PC-9 (cell line): ENCODE results near the gene WBP11. TPM values are rescaled to one million over a fixed set of nuclear protein-coding genes. Genes with fewer than 3 reads are reported as not detected.

Source experiments
- BruUV-seq: library from RNA; stranded (reverse); fragments of 400-500 nt; replicated peaks from 2 replicates; lab custom pipeline; 2021; lab: Mats Ljungman, UMichigan
- CTCF ChIA-PET: fragments of 300-600 bp; sonication (Branson Sonifier 250); formaldehyde crosslinking; loops from one replicate; lab custom pipeline; 2022; ENCODE audit warnings: antibody characterized with exemption; lab: Charles Lee
- POLR2A ChIA-PET: fragments of 300-600 bp; sonication (Branson Sonifier 250); formaldehyde crosslinking; loops from one replicate; lab custom pipeline; 2022; ENCODE audit warnings: antibody characterized with exemption; ENCODE audit not compliant: unreplicated experiment; lab: Charles Lee
- DNase-seq, 2 experiments: peaks; one replicate each; pipeline versions ENCODE4 v3.0.0 to v3.0.0-alpha.2; 2015 to 2022; ENCODE audit warnings: mixed read lengths in 1 of 2
- H2AFZ ChIP-seq: fragments of 200-600 bp; sonication (generic); 2 replicates; pipeline ENCODE4 v1.8.1; 2017; ENCODE audit warnings: antibody characterized with exemption
- H3F3A ChIP-seq: fragments of 200-600 bp; sonication (generic); 2 replicates; pipeline ENCODE4 v1.8.1; 2017; ENCODE audit warnings: antibody characterized with exemption, mild to moderate bottlenecking, low read depth; ENCODE audit not compliant: insufficient read depth
- H3K27ac ChIP-seq: fragments of 200-600 bp; sonication (generic); 2 replicates; pipeline ENCODE4 v1.6.1; 2016; ENCODE audit warnings: mixed run types
- H3K27me3 ChIP-seq: fragments of 200-600 bp; sonication (generic); 2 replicates; pipeline ENCODE4 v1.6.1; 2016; ENCODE audit warnings: low read depth, mixed run types; ENCODE audit not compliant: insufficient read depth
- H3K36me3 ChIP-seq: fragments of 200-600 bp; sonication (generic); 2 replicates; pipeline ENCODE4 v1.6.1; 2016; ENCODE audit warnings: low read depth, mixed run types
- H3K4me1 ChIP-seq: fragments of 200-600 bp; sonication (generic); replicated peaks from 2 replicates; pipeline ENCODE4 v1.6.1; 2016; ENCODE audit warnings: mixed run types; ENCODE audit not compliant: insufficient read depth
- H3K4me2 ChIP-seq: fragments of 200-600 bp; sonication (generic); 2 replicates; pipeline ENCODE4 v1.6.1; 2017; ENCODE audit warnings: mixed run types
- H3K4me3 ChIP-seq: fragments of 200-600 bp; sonication (generic); 2 replicates; pipeline ENCODE4 v1.6.1; 2016; ENCODE audit warnings: mixed run types
- H3K79me2 ChIP-seq: fragments of 200-600 bp; sonication (generic); 2 replicates; pipeline ENCODE4 v1.6.1; 2017; ENCODE audit warnings: low read depth, mixed run types
- H3K9me2 ChIP-seq: fragments of 200-600 bp; sonication (generic); 2 replicates; pipeline ENCODE4 v1.8.1; 2017; ENCODE audit warnings: mild to moderate bottlenecking; ENCODE audit not compliant: insufficient read depth
- H3K9me3 ChIP-seq: fragments of 200-600 bp; sonication (generic); 2 replicates; pipeline ENCODE4 v1.8.1; 2016; ENCODE audit warnings: low read depth; ENCODE audit not compliant: insufficient read depth
- H4K20me1 ChIP-seq: fragments of 200-600 bp; sonication (generic); 2 replicates; pipeline ENCODE4 v1.8.1; 2017; ENCODE audit not compliant: insufficient read depth
- EZH2 ChIP-seq: fragments of 200-600 bp; sonication (generic); IDR thresholded peaks from 2 replicates; pipeline ENCODE4 v1.8.0; 2017; ENCODE audit warnings: antibody characterized with exemption, low read depth
- intact Hi-C: fragments of 100-400 bp; cut with micrococcal nuclease; formaldehyde crosslinking; loops from one replicate; pipeline ENCODE4 v1.10.0; 2022; ENCODE audit not compliant: unreplicated experiment
- total RNA-seq: library from RNA; stranded (reverse); gene quantifications from 2 replicates; pipeline ENCODE4 v1.2.3, GENCODE V29; 2021
- TF ChIP-seq, protein P1 (sequence below): fragments of 200-600 bp; sonication (generic); conservative IDR thresholded peaks from 2 replicates; pipeline ENCODE4 v1.6.1; 2017; ENCODE audit warnings: mixed run types, antibody characterized with exemption, mild to moderate bottlenecking, moderate library complexity

The WBP11 gene
- total RNA-seq, 1 experiment from 2014 or later, result 124 TPM

DNA sequence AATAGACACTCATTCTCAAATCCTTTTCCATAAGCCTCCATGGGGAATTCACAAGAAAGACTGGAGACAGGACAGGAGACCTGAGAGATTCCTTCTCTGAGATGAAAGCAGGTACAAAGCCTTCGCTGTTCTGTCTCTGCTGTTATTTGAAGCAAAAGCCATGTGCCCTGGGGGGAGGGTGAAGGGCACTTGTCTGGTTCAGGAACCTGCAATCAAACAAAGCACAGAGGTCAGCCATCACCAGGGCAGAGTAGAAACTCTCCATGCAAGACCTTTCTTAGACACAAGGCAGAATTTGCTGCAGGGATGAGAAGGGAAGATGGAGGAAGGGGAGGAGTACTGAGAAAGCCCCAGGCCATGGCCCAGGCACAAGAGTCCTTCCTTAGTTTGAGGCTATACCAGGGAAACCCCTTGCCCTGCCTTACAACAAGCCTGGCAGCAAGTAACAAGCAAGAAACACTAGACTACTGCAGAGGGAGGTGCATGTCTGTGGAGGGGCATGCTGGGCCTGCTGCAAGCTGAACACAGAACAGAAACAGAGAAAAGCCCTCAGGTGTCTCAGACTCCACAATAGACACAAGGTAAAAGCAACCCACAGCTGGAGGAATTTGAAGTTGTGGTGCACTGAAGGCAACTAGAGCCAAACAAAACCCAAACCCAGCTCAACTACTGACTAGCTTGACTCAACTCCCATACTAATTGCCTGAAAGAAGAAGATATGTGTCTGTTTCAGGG is 47.8 kb upstream of the WBP11 start:
- Histone ChIP-seq H3K4me2 (no peak overlapping the region), H3K4me1 (peaks cover 10% of the 10 kb centered on the region), H3K4me3 (no peak overlapping the region), H3K27me3 (no peaks in the 10 kb centered on the region), H3K27ac (no peak overlapping the region), H3K9me3 (no peaks in the 10 kb centered on the region), H3K79me2 (no peaks in the 10 kb centered on the region), H2AFZ (no peak overlapping the region), H3K36me3 (no peaks in the 10 kb centered on the region), H4K20me1 (no peaks in the 10 kb centered on the region), H3F3A (no peaks in the 10 kb centered on the region), H3K9me2 (no peaks in the 10 kb centered on the region)
- POLR2A ChIA-PET, result interaction anchor here (0.6 kb wide), 1 partner anchor 930 kb away, joined by 6 read pairs; no protein-coding TSS in a partner anchor
- intact Hi-C loops, result no loop called here
- CTCF ChIA-PET, result interaction anchor here (0.6 kb wide), 1 partner anchor 83 kb away, joined by 10 read pairs; no protein-coding TSS in a partner anchor
- DNase-seq, result no peak
- BruUV-seq, result no TSS peak
- TF ChIP-seq, protein P1, sequence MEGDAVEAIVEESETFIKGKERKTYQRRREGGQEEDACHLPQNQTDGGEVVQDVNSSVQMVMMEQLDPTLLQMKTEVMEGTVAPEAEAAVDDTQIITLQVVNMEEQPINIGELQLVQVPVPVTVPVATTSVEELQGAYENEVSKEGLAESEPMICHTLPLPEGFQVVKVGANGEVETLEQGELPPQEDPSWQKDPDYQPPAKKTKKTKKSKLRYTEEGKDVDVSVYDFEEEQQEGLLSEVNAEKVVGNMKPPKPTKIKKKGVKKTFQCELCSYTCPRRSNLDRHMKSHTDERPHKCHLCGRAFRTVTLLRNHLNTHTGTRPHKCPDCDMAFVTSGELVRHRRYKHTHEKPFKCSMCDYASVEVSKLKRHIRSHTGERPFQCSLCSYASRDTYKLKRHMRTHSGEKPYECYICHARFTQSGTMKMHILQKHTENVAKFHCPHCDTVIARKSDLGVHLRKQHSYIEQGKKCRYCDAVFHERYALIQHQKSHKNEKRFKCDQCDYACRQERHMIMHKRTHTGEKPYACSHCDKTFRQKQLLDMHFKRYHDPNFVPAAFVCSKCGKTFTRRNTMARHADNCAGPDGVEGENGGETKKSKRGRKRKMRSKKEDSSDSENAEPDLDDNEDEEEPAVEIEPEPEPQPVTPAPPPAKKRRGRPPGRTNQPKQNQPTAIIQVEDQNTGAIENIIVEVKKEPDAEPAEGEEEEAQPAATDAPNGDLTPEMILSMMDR, result no peak
- TF ChIP-seq EZH2, result no peak

DNA sequence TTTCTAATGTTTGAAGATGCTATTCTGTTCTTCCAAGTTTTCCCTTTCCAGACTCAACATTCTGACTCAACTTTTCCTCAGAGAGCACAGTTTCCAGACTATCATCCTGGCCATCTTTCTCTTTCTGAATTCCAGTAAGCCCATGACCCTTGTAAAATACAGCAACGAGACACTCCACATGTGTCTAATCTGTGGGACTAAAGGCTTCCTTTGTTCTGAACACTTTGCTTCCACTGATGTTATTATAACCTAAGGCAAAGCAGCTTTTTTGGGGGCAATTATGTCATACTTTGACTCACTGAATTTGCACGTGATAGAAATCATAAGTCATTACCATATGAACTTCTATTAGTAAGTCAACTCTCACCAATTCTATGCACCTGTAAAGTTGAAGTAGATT is 46.4 kb upstream of the WBP11 start:
- H3F3A ChIP-seq, result no peaks in the 10 kb centered on the region
- ChIA-PET CTCF (no interaction called here), POLR2A (no interaction called here)
- no peak overlapping the region for H2AFZ ChIP-seq
- H3K27ac ChIP-seq, result no peak overlapping the region
- H3K79me2 ChIP-seq, result no peaks in the 10 kb centered on the region
- H3K4me3 ChIP-seq, result no peak overlapping the region
- intact Hi-C loops, result loop anchor here (10.0 kb wide), 2 partner anchors 305 to 615 kb away; no protein-coding TSS in a partner anchor
- H3K27me3 ChIP-seq, result no peaks in the 10 kb centered on the region
- H3K9me2 ChIP-seq, result no peaks in the 10 kb centered on the region
- DNase-seq, result no peak
- H3K36me3 ChIP-seq, result no peaks in the 10 kb centered on the region
- H3K4me2 ChIP-seq, result no peak overlapping the region
- no peaks in the 10 kb centered on the region for H3K9me3 ChIP-seq
- TF ChIP-seq EZH2, result no peak
- TF ChIP-seq, protein P1, result no peak
- H4K20me1 ChIP-seq, result no peaks in the 10 kb centered on the region
- BruUV-seq, result no TSS peak
- peaks cover 18% of the 10 kb centered on the region for H3K4me1 ChIP-seq

DNA sequence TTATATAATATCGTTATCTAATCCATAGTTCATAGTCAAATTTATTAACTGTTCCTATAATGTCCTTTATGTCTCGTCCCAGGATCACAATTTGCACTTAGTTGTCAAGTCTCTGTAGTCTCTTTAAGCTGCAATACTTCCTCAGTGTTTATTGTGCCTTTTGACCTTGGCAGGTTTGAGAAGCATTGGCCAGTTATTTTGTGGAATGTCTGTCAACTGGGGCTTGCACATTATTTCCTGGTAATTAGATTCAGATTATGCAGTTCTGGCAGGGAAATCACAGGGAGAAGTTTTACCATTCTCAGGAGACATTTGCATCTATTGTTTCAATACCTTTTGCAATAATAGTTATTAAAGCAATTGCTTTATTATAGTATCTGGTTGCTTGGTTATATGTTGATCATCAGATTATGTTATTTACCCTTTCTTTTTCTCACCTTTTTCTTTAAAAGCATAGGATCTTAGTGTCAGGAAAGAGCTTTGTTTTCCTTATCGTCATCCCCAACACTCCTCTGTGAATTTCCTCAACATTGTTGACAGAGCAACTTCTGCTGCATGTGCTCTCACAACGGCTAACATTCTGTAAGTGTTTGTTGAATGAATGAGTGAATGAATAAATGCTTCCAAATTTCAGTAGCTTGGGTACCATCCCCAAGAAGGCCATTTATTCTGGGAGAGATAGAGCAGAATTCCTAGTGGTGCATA is 43.8 kb upstream of the WBP11 start:
- POLR2A ChIA-PET, result interaction anchor here (0.6 kb wide), 1 partner anchor 694 kb away, joined by 3 read pairs; no protein-coding TSS in a partner anchor
- no peak overlapping the region for H2AFZ ChIP-seq

More for the DNA sequence above, 43.8 kb upstream of the WBP11 start:
- no peaks in the 10 kb centered on the region for H4K20me1 ChIP-seq
- TF ChIP-seq, protein P1, result no peak
- TF ChIP-seq EZH2, result no peak
- H3K4me3 ChIP-seq, result no peak overlapping the region
- H3K79me2 ChIP-seq, result no peaks in the 10 kb centered on the region
- BruUV-seq, result no TSS peak
- H3K27me3 ChIP-seq, result no peaks in the 10 kb centered on the region
- H3K36me3 ChIP-seq, result no peaks in the 10 kb centered on the region
- DNase-seq, result no peak
- H3K27ac ChIP-seq, result no peak overlapping the region
- no peaks in the 10 kb centered on the region for H3K9me3 ChIP-seq
- peaks cover 23% of the 10 kb centered on the region for H3K4me1 ChIP-seq
- H3F3A ChIP-seq, result no peaks in the 10 kb centered on the region
- H3K4me2 ChIP-seq, result no peak overlapping the region
- CTCF ChIA-PET, result interaction anchor here (0.6 kb wide), 1 partner anchor 87 kb away, joined by 4 read pairs; no protein-coding TSS in a partner anchor
- H3K9me2 ChIP-seq, result no peaks in the 10 kb centered on the region
- intact Hi-C loops, result loop anchor here (10.0 kb wide), 2 partner anchors 308 to 612 kb away; no protein-coding TSS in a partner anchor
